Coronary artery (tissue), 2 donors: ENCODE data around the gene PRKCE.
A peak's percentile ranks its signal among the peaks of the same experiment; 100 is the strongest.

Source experiments
- DNase-seq: peaks from one replicate; pipeline ENCODE4 v3.0.0-alpha.2; 2017; ENCODE audit warnings: low spot score
- H3K27ac ChIP-seq, 2 donors: fragments of 200-600 bp; sonication (generic); one replicate each; pipeline ENCODE4 v1.5.1; 2016 to 2019
- H3K4me3 ChIP-seq: fragments of 200-600 bp; sonication (generic); 2 replicates; pipeline ENCODE4 v1.5.1; 2016; ENCODE audit warnings: mild to moderate bottlenecking, moderate library complexity
- TF ChIP-seq, protein P1 (sequence below): fragments of 200-600 bp; sonication (generic); IDR thresholded peaks from one replicate; pipeline ENCODE4 v1.5.1; 2019; ENCODE audit warnings: antibody characterized with exemption

PRKCE gene

DNA sequence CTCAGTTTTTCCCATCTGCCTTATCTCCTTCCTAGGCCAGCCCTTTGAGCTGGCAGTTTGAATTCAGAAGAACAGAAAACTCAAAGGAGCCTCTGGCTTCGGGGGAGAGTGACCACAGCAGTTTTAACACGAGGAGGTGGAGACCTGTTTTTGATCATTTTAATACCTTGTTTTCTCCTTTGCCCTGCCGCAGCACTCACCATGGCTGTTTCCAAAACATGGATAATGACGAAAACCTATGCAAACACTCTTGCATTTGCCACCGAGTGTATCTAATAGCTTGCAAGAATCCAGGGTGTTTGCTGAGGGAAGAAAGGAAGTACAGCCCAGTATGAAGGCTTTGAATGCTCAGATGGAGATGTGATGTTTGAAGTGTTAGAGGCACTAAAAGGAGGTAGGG is 167.1 kb downstream of the PRKCE start:
- TF ChIP-seq, protein P1, sequence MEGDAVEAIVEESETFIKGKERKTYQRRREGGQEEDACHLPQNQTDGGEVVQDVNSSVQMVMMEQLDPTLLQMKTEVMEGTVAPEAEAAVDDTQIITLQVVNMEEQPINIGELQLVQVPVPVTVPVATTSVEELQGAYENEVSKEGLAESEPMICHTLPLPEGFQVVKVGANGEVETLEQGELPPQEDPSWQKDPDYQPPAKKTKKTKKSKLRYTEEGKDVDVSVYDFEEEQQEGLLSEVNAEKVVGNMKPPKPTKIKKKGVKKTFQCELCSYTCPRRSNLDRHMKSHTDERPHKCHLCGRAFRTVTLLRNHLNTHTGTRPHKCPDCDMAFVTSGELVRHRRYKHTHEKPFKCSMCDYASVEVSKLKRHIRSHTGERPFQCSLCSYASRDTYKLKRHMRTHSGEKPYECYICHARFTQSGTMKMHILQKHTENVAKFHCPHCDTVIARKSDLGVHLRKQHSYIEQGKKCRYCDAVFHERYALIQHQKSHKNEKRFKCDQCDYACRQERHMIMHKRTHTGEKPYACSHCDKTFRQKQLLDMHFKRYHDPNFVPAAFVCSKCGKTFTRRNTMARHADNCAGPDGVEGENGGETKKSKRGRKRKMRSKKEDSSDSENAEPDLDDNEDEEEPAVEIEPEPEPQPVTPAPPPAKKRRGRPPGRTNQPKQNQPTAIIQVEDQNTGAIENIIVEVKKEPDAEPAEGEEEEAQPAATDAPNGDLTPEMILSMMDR, result no peak
- DNase-seq, result no peak
- Histone ChIP-seq H3K27ac (no peak overlapping the region), H3K4me3 (no peak overlapping the region)

DNA sequence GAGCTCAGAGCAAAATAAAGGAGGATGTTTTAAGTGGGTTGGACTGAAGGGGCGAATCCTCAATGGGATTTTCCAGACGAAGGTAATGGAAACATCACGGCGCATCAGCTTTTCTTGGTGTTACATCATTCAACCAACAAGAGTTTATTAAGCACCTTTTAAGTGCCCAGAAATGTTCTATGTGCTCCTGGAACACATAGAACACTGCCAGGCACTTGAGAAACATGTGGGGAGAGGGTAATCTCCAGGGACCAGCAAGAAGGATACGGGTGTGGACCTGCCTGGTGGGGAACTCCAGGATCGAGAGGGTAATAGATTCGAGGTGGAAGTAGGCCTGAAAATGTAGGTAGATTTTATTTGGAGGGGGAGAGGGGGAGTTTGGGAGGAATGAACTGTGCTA is 168.6 kb downstream of the PRKCE start:
- no peak overlapping the region for H3K4me3 ChIP-seq
- TF ChIP-seq, protein P1, result no peak
- H3K27ac ChIP-seq, result no peak overlapping the region
- DNase-seq, result no peak

DNA sequence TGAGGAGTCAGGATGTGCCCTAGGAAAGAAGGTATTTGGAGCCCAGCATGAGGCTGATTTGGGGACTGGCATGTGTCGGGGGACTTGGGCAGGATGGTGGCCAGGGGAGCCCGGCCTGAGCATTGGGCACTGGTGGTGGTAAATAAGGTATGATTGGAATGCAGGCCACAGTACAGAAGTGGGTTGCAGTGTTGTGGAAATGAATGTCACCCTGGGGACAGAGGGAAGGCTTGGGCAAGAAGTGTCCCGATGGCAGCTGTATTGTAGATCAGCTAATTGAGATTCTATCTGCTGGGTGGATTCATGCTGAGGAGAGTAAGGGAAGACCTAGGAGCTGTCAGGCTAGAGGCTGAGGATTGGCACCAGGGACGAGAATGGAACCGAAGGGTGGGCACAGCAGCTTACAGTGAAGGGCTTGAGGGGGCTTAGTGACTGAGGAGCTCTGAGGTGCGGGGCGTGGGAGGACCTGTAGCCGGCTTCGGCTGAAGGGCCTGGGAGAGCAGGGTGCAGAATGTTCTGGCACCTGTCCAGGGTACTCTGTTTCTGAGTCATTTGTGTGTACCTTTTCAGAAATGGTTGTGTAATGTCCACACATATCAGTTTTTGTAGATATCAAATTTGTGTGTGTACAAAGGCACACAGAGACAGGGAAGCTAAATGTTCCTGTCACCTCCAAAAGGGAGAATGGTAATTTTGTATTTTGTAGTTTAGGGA is 170.2 kb downstream of the PRKCE start:
- TF ChIP-seq, protein P1, result no peak
- DNase-seq, result no peak
- peak overlapping the region; percentile 70 to 72 for H3K27ac ChIP-seq
- H3K4me3 ChIP-seq, result peak overlapping the region; percentile 15

DNA sequence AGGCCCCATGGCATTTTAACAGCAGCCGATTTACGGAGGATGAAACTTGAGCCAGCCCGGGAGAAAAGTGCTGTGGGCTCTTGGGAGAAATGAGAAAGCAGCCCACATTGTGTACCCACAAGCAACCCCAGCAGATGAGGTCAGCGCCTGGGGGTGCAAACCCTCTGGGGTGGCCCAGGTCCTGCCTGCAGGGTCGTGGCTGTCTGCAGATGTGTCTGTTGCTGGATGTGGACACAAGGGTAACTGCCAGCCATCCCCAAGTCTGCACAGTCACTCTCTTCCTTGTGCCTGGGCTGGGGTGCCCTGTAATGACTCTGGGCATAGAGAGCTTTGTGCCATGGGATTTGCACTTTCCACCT is 170.8 kb downstream of the PRKCE start:
- no peak for DNase-seq
- Histone ChIP-seq H3K4me3 (peak overlapping the region; percentile 15), H3K27ac (peak overlapping the region; percentile 70 to 72)
- TF ChIP-seq, protein P1, result no peak

DNA sequence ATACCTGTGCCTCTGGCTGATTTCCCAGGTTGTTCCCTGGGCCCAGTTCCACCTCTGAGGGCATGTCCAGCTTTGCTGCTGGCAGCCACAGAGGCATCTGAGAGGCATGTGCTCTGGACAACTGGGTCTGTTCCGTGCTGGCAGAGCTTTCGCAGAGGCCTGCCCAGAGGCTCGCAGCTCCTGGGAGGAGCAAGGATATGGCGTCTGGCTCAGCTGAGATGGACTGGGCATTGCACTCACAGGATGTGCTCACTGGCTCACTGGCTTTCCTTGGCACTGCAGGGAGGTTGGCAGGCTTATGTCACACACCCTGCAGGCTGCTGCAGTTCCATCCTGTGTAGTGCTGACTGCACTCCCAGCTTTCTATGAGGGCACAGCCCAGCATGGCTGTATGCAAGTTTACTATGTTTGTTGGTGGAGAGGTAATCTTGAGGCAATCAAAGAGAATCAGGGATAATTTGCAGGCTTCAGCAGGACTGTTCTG is 172.3 kb downstream of the PRKCE start:
- Histone ChIP-seq H3K27ac (peak overlapping the region; percentile 72 to 81), H3K4me3 (no peak overlapping the region)
- peak; percentile 88 for DNase-seq
- TF ChIP-seq, protein P1, result no peak

GRCh38 chr2:45825001-45825651 is 173.7 kb downstream of the PRKCE start:
- H3K4me3 ChIP-seq, result no peak overlapping the region
- TF ChIP-seq, protein P1, result no peak

DNA sequence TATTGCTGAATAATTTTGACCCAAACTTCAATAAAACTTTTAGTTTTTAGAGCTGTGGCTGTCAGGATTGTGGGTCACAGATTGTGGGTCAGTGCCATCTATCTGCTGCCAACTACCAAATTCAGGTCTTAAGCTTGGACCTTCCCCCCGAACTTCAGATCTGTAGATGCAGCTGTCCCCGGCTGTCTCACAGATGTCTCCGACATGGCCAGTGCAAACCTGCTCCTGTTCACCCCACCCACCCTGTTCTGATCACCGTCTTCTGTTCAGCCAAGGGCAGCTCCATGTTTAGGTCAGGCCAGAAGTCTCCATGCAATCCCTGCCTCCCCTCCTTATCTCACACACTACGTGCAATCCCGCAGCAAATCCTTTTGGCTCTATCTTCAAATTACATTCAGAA is 175.0 kb downstream of the PRKCE start:
- Histone ChIP-seq H3K4me3 (no peak overlapping the region), H3K27ac (no peak overlapping the region)
- TF ChIP-seq, protein P1, result no peak
- DNase-seq, result no peak

More at GRCh38 chr2:45825001-45825651, 173.7 kb downstream of the PRKCE start:
- no peak overlapping the region for H3K27ac ChIP-seq
- DNase-seq, result no peak
